HG02981 (cell line): ENCODE measurements around the gene TNFRSF1A.
A peak's percentile ranks its signal among the peaks of the same experiment; 100 is the strongest.

Experiments
- ATAC-seq: cut with Tn5 transposase; IDR thresholded peaks from one replicate; pipeline ENCODE4 v1.9.1; 2021; ENCODE audit warnings: mild to moderate bottlenecking, moderate library complexity; ENCODE audit not compliant: unreplicated experiment

TNFRSF1A gene

GRCh38 chr12:6374786-6375160 lies 32.9 kb upstream of the TNFRSF1A start:
- ATAC-seq, result no peak

- ATAC-seq, result no peak
These were observed 32.3 kb upstream of the TNFRSF1A start for GRCh38 chr12:6374028-6374785.

- no peak for ATAC-seq
These were observed 31.3 kb upstream of the TNFRSF1A start for GRCh38 chr12:6373022-6373787.

GRCh38 chr12:6372403-6373003 lies 30.6 kb upstream of the TNFRSF1A start:
- ATAC-seq, result no peak

DNA sequence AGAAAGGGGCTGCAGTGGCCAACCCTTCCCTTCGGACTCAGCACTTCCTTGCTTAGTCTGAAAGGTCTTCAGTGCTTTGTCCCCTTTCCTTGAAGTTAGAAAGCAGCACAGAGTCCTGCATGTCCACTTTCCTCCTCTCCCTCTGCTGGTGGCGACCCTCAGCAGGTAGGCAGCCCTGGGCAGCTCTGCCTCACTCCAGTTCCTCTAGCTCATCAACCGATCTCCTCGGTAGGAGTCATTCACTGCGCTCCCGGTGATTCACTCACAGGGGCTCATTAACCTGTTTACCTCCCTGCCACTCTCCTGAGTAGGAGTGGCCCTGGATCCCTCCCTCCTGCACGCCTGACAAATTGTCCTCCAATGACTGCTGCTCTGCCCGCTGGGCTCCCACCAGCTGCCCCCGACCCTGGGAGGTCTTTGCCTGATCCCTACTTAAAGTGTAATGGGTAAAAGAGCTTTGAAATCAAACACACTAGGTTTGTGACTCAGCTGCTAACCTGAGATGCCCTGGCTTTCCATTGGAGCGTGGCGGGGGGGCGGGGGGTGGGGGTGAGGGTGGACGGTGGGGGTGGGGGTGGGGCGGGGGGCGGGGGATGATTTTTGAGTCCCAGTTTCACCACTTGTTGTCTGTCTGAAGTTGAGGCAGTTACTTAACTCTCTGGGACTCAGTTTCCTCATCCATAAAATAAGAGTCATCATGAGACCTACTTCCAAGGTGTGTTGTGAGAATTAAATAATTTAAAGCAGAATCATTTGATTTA lies 29.3 kb upstream of the TNFRSF1A start:
- ATAC-seq, result no peak

DNA sequence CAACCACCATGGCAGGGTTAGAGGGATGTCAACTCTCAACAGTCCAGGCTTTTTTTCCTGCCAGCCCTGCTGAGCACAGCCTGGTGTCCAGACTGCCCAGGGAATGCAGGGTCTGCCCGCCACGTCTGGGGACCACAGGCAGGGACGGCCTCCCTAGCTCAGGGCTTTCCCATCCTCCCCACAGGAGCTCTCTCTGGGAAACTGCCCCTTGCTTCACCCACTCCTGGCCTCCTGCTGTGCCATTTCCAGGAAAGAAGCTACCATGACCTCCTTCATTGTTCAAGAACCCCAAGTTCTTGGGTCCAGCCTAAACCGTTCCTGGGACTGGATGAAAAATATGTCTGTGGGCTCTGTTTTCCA lies 28.7 kb upstream of the TNFRSF1A start:
- ATAC-seq, result no peak

- ATAC-seq, result no peak
These were observed 28.2 kb upstream of the TNFRSF1A start for GRCh38 chr12:6369916-6370575.

DNA sequence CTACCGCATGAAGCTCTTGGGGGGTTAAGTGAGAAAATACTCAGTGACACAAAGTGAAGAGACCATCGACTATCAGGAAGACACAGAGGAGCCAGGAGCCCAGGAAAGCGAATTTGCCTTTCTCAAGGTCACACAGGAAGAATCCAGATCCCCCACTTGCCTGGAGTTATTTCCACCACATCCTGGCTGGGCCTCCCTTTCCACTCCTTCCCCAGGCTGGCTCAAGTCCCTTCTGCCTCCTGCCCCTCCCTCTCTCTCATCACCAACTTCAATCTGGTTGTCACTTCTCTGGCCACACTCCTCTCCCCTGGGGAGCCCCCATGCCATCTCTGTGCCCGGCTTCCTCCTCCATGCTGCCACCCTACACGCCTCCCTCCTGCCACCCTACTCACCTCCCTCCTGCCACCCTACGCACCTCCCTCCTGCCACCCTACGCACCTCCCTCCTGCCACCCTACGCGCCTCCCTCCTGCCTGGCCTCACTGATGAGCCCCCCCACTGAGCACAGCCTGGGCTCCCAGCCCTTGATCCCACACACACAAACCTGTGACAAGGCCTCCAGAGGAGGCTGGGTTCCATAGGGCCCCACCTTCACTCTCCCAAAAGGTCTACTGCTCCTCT lies 27.1 kb upstream of the TNFRSF1A start:
- ATAC-seq, result no peak

DNA sequence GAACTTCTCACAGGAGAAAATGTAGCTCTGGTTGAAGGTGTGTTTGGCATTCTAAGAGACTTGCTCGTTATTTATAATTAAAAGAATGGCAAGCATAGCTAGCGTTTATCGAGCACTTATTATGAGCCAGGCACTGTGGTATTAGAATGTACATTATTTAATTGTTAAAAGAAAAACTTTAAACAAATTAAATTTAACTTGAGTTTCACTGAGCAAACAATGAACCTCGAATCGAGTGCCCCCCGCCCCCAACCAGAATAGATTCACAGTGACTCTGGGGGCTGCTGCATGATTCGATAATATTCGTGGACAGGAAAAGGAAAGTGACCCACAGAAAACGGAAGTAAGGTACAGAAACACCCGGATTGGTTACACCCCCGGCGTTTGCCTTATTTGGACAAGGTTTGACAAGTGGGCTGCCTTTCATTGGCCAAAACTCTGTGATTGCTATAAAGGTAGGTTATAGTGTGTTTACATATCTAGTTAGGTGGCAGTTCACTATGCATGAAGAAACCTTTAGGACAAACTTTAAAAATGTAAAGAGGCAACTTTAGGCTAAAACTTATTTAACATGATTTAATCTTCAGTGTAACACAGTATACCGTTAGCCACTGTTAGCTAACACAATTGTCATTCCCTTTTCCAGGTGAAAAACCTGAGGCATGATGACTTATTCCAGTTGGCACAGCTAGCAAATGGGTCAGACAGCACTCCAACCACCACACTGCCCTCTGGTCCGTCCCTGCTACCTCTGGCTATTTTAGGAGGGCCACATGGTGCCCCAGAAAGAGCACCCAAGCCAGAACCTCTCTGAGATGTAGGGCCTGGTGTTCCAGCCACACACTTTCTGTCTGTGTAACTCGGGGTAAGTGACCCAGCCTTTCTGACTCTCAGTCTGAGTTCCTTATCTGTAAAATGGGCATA lies 26.4 kb upstream of the TNFRSF1A start:
- no peak for ATAC-seq

DNA sequence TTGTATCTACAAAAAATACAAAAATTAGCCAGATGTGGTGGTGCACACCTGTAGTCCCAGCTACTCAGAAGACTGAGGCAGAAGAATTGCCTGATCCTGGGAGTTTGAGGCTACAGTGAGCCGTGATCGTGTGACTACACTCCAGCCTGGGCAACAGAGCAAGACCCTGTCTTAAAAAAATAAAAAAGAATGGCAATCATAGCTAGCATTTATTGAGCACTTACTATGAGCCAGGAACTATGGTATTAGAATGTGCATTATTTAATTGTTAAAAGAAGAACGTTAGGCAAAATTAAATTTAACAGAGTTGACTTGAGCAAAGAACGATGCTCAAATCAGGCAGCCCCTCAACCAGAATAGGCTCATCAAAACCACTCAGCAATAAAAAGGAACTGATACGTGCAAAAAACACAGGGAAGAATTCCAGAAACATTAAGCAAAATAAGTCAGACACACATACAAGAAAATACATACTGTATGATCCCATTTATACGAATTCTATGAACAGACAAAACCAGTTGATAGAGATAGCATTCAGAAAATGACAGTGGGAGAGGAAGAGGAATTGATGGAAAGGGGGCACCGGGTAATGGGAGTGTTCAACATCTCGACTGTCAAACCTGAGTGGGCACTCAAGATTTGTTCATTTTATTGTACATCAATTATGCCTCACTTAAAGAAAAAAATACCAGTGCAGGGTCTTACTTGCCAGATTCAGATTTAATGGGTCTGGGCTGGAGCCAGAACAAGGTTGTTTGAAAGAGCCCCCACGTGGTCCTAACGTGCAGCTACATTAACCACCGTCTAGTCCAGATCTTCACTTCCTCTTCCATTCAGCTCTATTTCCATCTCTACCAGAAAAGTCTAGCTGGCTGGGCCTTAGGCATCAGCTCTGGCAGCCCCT lies 25.4 kb upstream of the TNFRSF1A start:
- ATAC-seq, result peak; percentile 63

DNA sequence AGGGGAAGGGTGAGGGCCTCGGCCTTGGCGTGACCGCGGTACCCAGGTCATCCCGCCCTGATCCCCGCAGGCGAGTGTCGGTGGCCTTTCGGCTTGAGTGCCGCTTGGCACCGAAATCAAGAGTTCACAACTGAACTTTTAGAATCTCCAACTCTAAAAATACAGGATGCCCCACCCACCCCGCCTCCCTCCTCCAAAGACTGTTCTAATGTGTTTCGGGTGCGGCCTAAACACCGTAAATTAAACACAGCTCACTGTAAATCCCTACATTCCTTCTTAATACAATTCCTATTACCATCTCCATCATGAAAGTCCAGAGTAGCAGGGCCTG lies 22.1 kb upstream of the TNFRSF1A start:
- ATAC-seq, result no peak

DNA sequence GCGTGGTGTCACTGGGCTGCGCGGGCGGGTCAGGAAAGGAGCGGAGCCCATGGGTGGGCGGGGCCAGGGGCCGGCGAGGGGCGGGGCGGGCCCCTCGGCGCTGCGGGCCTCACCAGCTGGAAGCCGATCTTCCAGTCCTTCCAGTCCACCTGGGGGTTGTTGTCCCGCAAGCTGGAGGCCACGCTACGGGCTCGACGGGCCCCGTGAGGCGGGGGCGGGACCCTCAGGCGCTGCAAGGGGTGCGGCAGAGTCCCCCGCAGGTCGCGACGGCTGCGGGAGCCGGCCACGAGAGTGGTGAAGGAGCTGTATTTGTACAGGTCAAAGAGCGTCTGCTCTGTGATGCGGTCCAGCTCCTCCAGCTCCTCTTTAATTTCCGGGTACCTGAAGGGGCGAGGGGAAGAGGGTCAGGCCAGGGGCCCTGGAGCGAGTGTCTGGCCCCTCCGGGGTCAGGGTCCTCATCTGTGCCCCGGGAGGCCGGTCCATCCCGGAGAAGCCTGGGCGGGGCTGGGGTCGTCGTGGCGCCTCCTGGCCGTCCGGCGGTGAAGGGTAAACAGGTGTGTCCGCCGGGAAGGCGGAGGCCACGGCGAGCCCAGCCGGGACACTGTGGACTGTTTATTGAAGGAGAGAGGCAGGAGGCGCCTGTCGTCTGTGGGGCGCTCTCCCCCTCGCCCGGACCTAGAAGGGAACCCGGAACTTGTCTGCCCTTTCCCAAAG lies 21.6 kb upstream of the TNFRSF1A start:
- no peak for ATAC-seq

DNA sequence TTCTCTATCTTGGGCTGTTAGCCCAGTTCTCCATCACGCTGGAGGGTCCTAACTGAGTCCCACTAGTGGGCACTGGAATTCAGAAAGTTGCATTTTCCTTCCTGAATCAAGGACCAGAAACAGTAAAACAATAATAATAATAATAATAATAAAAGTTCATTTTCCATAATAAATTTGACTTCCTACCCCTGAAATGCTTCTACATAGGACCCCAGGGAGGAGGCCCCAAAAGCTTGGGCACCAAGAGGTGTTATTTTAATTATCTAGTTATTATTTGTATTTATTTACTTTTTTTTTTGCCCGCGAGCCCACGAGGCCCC lies 21.1 kb upstream of the TNFRSF1A start:
- ATAC-seq, result no peak

GRCh38 chr12:6362403-6362802 lies 20.5 kb upstream of the TNFRSF1A start:
- no peak for ATAC-seq

GRCh38 chr12:6361834-6362233 lies 20.0 kb upstream of the TNFRSF1A start:
- ATAC-seq, result no peak

GRCh38 chr12:6360578-6361490 lies 19.0 kb upstream of the TNFRSF1A start:
- ATAC-seq, result no peak

DNA sequence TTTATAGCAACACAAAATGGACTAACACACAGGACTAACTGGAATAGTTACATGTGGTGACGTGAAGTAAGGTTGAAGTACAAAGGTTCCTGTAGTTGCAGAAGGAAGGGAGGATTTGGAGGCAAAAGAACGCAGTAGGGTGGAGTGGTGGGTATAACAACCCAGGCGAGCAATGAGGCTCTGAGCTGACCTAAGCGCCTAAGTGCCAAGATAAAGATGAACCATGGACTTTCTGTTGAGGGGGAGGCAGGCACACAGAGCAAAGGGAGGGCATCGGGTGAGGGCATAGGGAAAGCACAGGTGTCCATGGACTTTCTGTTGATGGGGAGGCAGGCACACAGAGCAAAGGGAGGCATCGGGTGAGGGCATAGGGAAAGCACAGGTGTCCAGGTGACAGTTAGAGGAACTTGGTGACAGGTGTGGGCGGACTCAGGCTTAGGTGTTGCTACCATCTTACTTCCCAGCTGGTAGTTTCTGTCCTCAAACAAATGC lies 18.2 kb upstream of the TNFRSF1A start:
- no peak for ATAC-seq
